ENCODE results near the gene EHD3.

EHD3 gene

DNA sequence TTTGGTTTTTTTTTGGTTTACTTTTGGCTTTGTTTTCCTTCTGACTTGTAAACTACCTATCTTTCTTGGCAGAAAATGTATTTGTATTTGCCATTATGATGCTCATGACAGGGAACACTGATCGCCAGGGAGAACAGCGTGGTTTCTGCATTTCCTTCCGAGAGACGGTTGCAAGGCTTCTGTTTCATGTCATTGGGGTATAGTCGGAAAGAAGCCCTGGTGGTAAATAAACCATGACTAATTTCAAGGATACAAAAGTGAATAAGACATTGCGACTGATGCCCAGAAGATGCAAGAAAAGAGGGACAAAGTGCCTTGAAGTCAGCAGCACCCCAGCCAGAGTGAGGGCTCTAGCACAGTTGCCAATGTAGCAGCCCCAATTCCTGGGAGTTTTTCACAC is 12.4 kb upstream of the EHD3 start:
- H3K36me3 Mint-ChIP-seq (ENCODE audit: low read depth) = no peaks in the 10 kb centered on the region
- peaks cover 26% of the 10 kb centered on the region for H3K27me3 Mint-ChIP-seq (ENCODE audit: low read depth, poor library complexity)
- H3K4me1 Mint-ChIP-seq = peaks cover 27% of the 10 kb centered on the region
- no peaks in the 10 kb centered on the region for H3K9me3 Mint-ChIP-seq
- H3K27ac Mint-ChIP-seq = no peak overlapping the region
- DNase-seq = no peak
- TF ChIP-seq CTCF (IDR thresholded peaks at IDR 0.05) = no peak
- H3K4me3 Mint-ChIP-seq = no peak overlapping the region

- no peak for TF ChIP-seq CTCF (IDR thresholded peaks at IDR 0.05)
- Mint-ChIP-seq H3K36me3 (ENCODE audit: low read depth) (no peaks in the 10 kb centered on the region), H3K9me3 (no peaks in the 10 kb centered on the region), H3K4me3 (no peak overlapping the region), H3K27me3 (ENCODE audit: low read depth, poor library complexity) (peaks cover 29% of the 10 kb centered on the region), H3K4me1 (peaks cover 27% of the 10 kb centered on the region), H3K27ac (no peak overlapping the region)
- DNase-seq = no peak
These were observed 11.9 kb upstream of the EHD3 start for GRCh38 chr2:31222071-31222470.

- peaks cover 37% of the 10 kb centered on the region for H3K27me3 Mint-ChIP-seq (ENCODE audit: low read depth, poor library complexity)
- H3K27ac Mint-ChIP-seq = no peak overlapping the region
- H3K36me3 Mint-ChIP-seq (ENCODE audit: low read depth) = no peaks in the 10 kb centered on the region
- no peak overlapping the region for H3K4me3 Mint-ChIP-seq
- TF ChIP-seq CTCF (IDR thresholded peaks at IDR 0.05) = no peak
- peaks cover 21% of the 10 kb centered on the region for H3K4me1 Mint-ChIP-seq
- DNase-seq = no peak
- H3K9me3 Mint-ChIP-seq = no peaks in the 10 kb centered on the region
These were observed 10.9 kb upstream of the EHD3 start for GRCh38 chr2:31223026-31223425.

DNA sequence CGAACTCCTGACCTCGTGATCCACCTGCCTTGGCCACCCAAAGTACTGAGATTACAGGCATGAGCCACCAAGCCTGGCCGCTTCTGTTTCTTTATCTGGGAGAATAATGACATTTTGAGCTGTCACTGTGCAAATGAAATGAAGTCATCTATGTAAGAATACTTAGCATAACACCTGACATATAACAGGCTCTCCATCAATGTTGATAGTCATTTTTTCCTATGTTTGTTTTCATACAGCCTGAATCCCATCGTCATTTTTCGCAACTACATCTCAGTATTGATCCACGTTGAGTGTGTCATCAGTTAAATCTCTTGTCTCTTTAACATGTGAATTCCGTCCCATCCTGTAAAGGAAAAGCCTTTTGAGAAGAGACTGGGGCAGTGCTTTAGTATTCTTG is 10.2 kb upstream of the EHD3 start:
- Mint-ChIP-seq H3K27me3 (ENCODE audit: low read depth, poor library complexity) (peaks cover 39% of the 10 kb centered on the region), H3K36me3 (ENCODE audit: low read depth) (no peaks in the 10 kb centered on the region)

DNA sequence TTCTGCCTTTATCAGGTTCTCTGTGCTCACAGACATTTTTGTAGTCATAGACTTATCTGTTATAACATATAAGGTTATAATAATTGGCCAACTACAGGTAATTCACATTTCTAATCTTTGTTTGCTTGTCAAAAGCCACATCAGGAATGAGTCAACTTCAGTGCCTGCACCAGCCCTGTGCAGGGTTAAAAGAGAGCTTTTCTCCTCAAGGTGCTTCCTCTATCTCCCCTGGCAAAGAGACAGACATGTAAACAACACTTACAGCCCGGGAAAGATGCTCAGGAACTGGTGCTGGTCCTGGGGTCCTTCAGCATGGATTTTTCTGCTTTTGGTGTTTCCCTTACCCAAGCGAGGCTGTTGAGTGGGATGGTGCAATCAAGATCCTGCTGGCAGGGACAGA is 7.7 kb upstream of the EHD3 start:
- H3K27me3 Mint-ChIP-seq (ENCODE audit: low read depth, poor library complexity) = peaks cover 53% of the 10 kb centered on the region
- H3K4me1 Mint-ChIP-seq = no peaks in the 10 kb centered on the region
- H3K27ac Mint-ChIP-seq = no peak overlapping the region
- no peak for TF ChIP-seq CTCF (IDR thresholded peaks at IDR 0.05)
- H3K4me3 Mint-ChIP-seq = no peak overlapping the region
- no peaks in the 10 kb centered on the region for H3K9me3 Mint-ChIP-seq
- no peaks in the 10 kb centered on the region for H3K36me3 Mint-ChIP-seq (ENCODE audit: low read depth)
- DNase-seq = no peak

More for the DNA sequence above, 10.2 kb upstream of the EHD3 start:
- DNase-seq = no peak
- TF ChIP-seq CTCF (IDR thresholded peaks at IDR 0.05) = no peak
- no peak overlapping the region for H3K27ac Mint-ChIP-seq
- H3K4me1 Mint-ChIP-seq = peaks cover 14% of the 10 kb centered on the region
- no peak overlapping the region for H3K4me3 Mint-ChIP-seq
- no peaks in the 10 kb centered on the region for H3K9me3 Mint-ChIP-seq

DNA sequence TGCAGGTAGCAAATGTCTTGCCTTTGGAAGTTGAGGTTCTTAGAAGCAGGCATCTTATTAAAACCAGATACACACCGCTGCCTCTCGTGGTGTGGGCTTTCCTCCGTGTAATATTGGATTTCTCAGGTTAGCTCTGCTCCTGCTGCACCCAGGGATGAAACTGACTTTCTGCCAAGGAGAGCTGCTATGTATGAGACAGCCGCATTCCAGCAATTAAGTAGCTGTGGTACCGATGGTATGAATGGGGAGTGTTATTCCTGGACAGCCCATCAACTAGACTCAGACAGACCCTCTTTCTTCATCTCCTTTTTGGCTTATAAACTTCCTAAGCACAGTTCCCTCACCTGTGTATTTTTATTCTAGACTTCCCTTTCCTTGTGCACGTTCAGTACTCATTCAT is 6.8 kb upstream of the EHD3 start:
- no peaks in the 10 kb centered on the region for H3K4me1 Mint-ChIP-seq
- H3K36me3 Mint-ChIP-seq (ENCODE audit: low read depth) = no peaks in the 10 kb centered on the region
- DNase-seq = no peak
- no peak for TF ChIP-seq CTCF (IDR thresholded peaks at IDR 0.05)
- H3K9me3 Mint-ChIP-seq = no peaks in the 10 kb centered on the region
- H3K4me3 Mint-ChIP-seq = no peak overlapping the region
- no peak overlapping the region for H3K27ac Mint-ChIP-seq
- peaks cover 50% of the 10 kb centered on the region for H3K27me3 Mint-ChIP-seq (ENCODE audit: low read depth, poor library complexity)

Data from nephron progenitor cell (in vitro differentiated cells).